ENCODE results near the gene AGPAT4.

GRCh38 chr6:161214722-161215121 is 59.1 kb downstream of the AGPAT4 start:
- TF ChIP-seq, protein P1, sequence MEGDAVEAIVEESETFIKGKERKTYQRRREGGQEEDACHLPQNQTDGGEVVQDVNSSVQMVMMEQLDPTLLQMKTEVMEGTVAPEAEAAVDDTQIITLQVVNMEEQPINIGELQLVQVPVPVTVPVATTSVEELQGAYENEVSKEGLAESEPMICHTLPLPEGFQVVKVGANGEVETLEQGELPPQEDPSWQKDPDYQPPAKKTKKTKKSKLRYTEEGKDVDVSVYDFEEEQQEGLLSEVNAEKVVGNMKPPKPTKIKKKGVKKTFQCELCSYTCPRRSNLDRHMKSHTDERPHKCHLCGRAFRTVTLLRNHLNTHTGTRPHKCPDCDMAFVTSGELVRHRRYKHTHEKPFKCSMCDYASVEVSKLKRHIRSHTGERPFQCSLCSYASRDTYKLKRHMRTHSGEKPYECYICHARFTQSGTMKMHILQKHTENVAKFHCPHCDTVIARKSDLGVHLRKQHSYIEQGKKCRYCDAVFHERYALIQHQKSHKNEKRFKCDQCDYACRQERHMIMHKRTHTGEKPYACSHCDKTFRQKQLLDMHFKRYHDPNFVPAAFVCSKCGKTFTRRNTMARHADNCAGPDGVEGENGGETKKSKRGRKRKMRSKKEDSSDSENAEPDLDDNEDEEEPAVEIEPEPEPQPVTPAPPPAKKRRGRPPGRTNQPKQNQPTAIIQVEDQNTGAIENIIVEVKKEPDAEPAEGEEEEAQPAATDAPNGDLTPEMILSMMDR (IDR thresholded peaks at IDR 0.05): no peak
- TF ChIP-seq POLR2A (IDR thresholded peaks at IDR 0.05) (no peak), POLR2AphosphoS5 (IDR thresholded peaks at IDR 0.05) (no peak)

Data from breast epithelium (tissue), 3 donors.